Measurements from ENCODE around the gene VAT1L.

Gene VAT1L

GRCh38 chr16:77789085-77790008 is 983 bp downstream of the VAT1L start:
- TF ChIP-seq CTCF (IDR thresholded peaks at IDR 0.05; ENCODE audit: low read depth, low read length), result no peak
- DNase-seq (ENCODE audit: extremely low read depth, low read depth), result no peak

- no peak for TF ChIP-seq CTCF (IDR thresholded peaks at IDR 0.05; ENCODE audit: low read depth, low read length)
- no peak for DNase-seq (ENCODE audit: extremely low read depth, low read depth)
Observed at GRCh38 chr16:77790009-77790372, 1.6 kb downstream of the VAT1L start.

- DNase-seq (ENCODE audit: extremely low read depth, low read depth), result no peak
- TF ChIP-seq CTCF (IDR thresholded peaks at IDR 0.05; ENCODE audit: low read depth, low read length), result no peak
Observed at GRCh38 chr16:77790912-77791311, 2.5 kb downstream of the VAT1L start.

- DNase-seq (ENCODE audit: extremely low read depth, low read depth), result no peak
- no peak for TF ChIP-seq CTCF (IDR thresholded peaks at IDR 0.05; ENCODE audit: low read depth, low read length)
Observed at GRCh38 chr16:77793417-77793816, 5.1 kb downstream of the VAT1L start.

GRCh38 chr16:77794586-77794985 is 6.2 kb downstream of the VAT1L start:
- no peak for TF ChIP-seq CTCF (IDR thresholded peaks at IDR 0.05; ENCODE audit: low read depth, low read length)
- no peak for DNase-seq (ENCODE audit: extremely low read depth, low read depth)

GRCh38 chr16:77801817-77802216 is 13.5 kb downstream of the VAT1L start:
- no peak for TF ChIP-seq CTCF (IDR thresholded peaks at IDR 0.05; ENCODE audit: low read depth, low read length)
- no peak for DNase-seq (ENCODE audit: extremely low read depth, low read depth)

GRCh38 chr16:77805398-77805797 is 17.0 kb downstream of the VAT1L start:
- no peak for TF ChIP-seq CTCF (IDR thresholded peaks at IDR 0.05; ENCODE audit: low read depth, low read length)
- DNase-seq (ENCODE audit: extremely low read depth, low read depth), result no peak

Data from AG09319 (cell line).